ENCODE data around the gene NPC2. TPM values are rescaled to one million over a fixed set of nuclear protein-coding genes. Genes with fewer than 3 reads are reported as not detected.
A peak's percentile ranks its signal among the peaks of the same experiment; 100 is the strongest.
"Not testable (repeated sequence)": the region's sequence is repeated elsewhere in the genome, so short reads cannot be mapped to it uniquely, and the experiment has no call there.

NPC2 gene
- total RNA-seq, 1 donor from 2014 or later, result 246 TPM

GRCh38 chr14:74459289-74459946 lies 33.7 kb downstream of the NPC2 start:
- H3K4me3 Mint-ChIP-seq (ENCODE audit: unreplicated experiment), result no peak overlapping the region

GRCh38 chr14:74457565-74457895 lies 35.6 kb downstream of the NPC2 start:
- Mint-ChIP-seq H3K27me3 (ENCODE audit: unreplicated experiment) (peaks cover 4% of the 10 kb centered on the region), H3K36me3 (ENCODE audit: low read depth, unreplicated experiment) (peaks cover 6% of the 10 kb centered on the region), H3K9me3 (ENCODE audit: unreplicated experiment) (peaks cover 4% of the 10 kb centered on the region), H3K4me1 (ENCODE audit: unreplicated experiment) (peaks cover 30% of the 10 kb centered on the region), H3K27ac (ENCODE audit: unreplicated experiment) (no peak overlapping the region), H3K4me3 (ENCODE audit: unreplicated experiment) (peak overlapping the region; percentile 33)
- no peak for DNase-seq (ENCODE audit: low spot score)
- no peak for TF ChIP-seq CTCF (IDR thresholded peaks at IDR 0.05; ENCODE audit: unreplicated experiment)

More at GRCh38 chr14:74459289-74459946, 33.7 kb downstream of the NPC2 start:
- peak; percentile 62 for TF ChIP-seq CTCF (IDR thresholded peaks at IDR 0.05; ENCODE audit: unreplicated experiment)
- peak overlapping the region; percentile 88 for H3K27ac Mint-ChIP-seq (ENCODE audit: unreplicated experiment)
- peak; percentile 60 for DNase-seq (ENCODE audit: low spot score)
- H3K27me3 Mint-ChIP-seq (ENCODE audit: unreplicated experiment), result peaks cover 4% of the 10 kb centered on the region
- H3K36me3 Mint-ChIP-seq (ENCODE audit: low read depth, unreplicated experiment), result peaks cover 6% of the 10 kb centered on the region
- H3K4me1 Mint-ChIP-seq (ENCODE audit: unreplicated experiment), result peaks cover 30% of the 10 kb centered on the region
- H3K9me3 Mint-ChIP-seq (ENCODE audit: unreplicated experiment), result peaks cover 4% of the 10 kb centered on the region

- TF ChIP-seq CTCF (IDR thresholded peaks at IDR 0.05; ENCODE audit: unreplicated experiment), result no peak
- peaks cover 4% of the 10 kb centered on the region for H3K27me3 Mint-ChIP-seq (ENCODE audit: unreplicated experiment)
- no peak overlapping the region for H3K27ac Mint-ChIP-seq (ENCODE audit: unreplicated experiment)
- peaks cover 6% of the 10 kb centered on the region for H3K36me3 Mint-ChIP-seq (ENCODE audit: low read depth, unreplicated experiment)
- peaks cover 4% of the 10 kb centered on the region for H3K9me3 Mint-ChIP-seq (ENCODE audit: unreplicated experiment)
- peak overlapping the region; percentile 33 for H3K4me3 Mint-ChIP-seq (ENCODE audit: unreplicated experiment)
- no peak for DNase-seq (ENCODE audit: low spot score)
- H3K4me1 Mint-ChIP-seq (ENCODE audit: unreplicated experiment), result peaks cover 30% of the 10 kb centered on the region
Observed at GRCh38 chr14:74456684-74457564, 36.2 kb downstream of the NPC2 start.

- DNase-seq (ENCODE audit: low spot score); H3K4me1 Mint-ChIP-seq (ENCODE audit: unreplicated experiment); H3K27ac Mint-ChIP-seq (ENCODE audit: unreplicated experiment); H3K9me3 Mint-ChIP-seq (ENCODE audit: unreplicated experiment); H3K4me3 Mint-ChIP-seq (ENCODE audit: unreplicated experiment); H3K36me3 Mint-ChIP-seq (ENCODE audit: low read depth, unreplicated experiment); H3K27me3 Mint-ChIP-seq (ENCODE audit: unreplicated experiment): not testable (repeated sequence)
Observed at GRCh38 chr14:74454397-74454796, 38.7 kb downstream of the NPC2 start.

- TF ChIP-seq CTCF (IDR thresholded peaks at IDR 0.05; ENCODE audit: unreplicated experiment), result no peak
- Mint-ChIP-seq H3K36me3 (ENCODE audit: low read depth, unreplicated experiment) (no peaks in the 10 kb centered on the region), H3K27me3 (ENCODE audit: unreplicated experiment) (no peaks in the 10 kb centered on the region), H3K27ac (ENCODE audit: unreplicated experiment) (no peak overlapping the region), H3K4me1 (ENCODE audit: unreplicated experiment) (peaks cover 21% of the 10 kb centered on the region), H3K4me3 (ENCODE audit: unreplicated experiment) (no peak overlapping the region), H3K9me3 (ENCODE audit: unreplicated experiment) (no peaks in the 10 kb centered on the region)
- DNase-seq (ENCODE audit: low spot score), result no peak
Observed at GRCh38 chr14:74444866-74445265, 48.2 kb downstream of the NPC2 start.

All from endothelial cell (in vitro differentiated cells).